ENCODE data around the gene TMEM63C.

DNA sequence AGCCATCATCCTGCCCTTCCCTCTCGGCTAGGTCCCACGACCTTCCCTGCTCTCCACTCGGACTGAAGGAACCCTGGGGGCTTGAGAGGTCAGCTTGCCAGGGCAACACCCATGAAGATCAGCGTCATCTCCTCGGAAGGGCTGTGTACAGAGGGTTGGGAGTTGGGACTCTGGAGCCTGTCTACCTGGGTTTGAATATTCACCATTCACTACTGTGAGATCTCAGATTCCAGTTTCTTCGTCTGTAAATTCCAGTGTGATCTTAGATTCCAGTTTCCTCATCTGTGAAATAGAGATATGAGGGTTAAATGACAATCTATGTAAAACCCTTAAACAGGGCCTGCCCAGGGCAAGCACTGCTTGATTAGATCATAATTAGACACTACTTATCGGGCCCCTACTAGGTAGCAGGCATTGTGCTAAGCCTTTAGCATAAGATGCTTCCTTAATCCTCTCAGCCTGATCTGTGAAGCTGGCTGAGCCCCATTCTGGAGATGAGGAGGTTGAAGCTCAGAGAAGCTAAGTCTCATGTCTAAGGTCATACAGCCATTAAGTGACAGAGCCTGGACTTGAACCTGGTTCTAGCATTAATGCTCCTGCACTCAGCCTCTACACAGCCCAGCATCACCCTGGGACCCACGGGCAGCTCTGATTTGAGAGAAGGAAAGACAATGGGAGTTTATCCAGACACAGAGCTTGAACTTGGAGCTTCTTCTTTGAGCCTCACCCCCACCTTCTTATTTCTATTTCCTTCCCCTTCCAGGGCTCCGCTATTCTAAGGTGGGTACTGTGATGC, 39.4 kb upstream of the TMEM63C start:
- TF ChIP-seq, protein P1, sequence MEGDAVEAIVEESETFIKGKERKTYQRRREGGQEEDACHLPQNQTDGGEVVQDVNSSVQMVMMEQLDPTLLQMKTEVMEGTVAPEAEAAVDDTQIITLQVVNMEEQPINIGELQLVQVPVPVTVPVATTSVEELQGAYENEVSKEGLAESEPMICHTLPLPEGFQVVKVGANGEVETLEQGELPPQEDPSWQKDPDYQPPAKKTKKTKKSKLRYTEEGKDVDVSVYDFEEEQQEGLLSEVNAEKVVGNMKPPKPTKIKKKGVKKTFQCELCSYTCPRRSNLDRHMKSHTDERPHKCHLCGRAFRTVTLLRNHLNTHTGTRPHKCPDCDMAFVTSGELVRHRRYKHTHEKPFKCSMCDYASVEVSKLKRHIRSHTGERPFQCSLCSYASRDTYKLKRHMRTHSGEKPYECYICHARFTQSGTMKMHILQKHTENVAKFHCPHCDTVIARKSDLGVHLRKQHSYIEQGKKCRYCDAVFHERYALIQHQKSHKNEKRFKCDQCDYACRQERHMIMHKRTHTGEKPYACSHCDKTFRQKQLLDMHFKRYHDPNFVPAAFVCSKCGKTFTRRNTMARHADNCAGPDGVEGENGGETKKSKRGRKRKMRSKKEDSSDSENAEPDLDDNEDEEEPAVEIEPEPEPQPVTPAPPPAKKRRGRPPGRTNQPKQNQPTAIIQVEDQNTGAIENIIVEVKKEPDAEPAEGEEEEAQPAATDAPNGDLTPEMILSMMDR (IDR thresholded peaks at IDR 0.05) = no peak
- TF ChIP-seq POLR2A (IDR thresholded peaks at IDR 0.05) = no peak
